H9 (cell line): Measurements from ENCODE around the gene IFI44. TPM values are rescaled to one million over a fixed set of nuclear protein-coding genes. Genes with fewer than 3 reads are reported as not detected.

ENCODE experiments used
- DNase-seq: peaks from one replicate; pipeline ENCODE4 v3.0.0-alpha.2; 2017
- H2AFZ ChIP-seq: one replicate; pipeline ENCODE4 v1.6.1; 2013; ENCODE audit warnings: mild to moderate bottlenecking, low read length, control low read depth, moderate library complexity
- H2AK5ac ChIP-seq: 2 replicates; pipeline ENCODE4 v1.6.1; 2013; ENCODE audit warnings: low read length, control low read depth, mixed read lengths; ENCODE audit not compliant: insufficient read length
- H2BK120ac ChIP-seq: one replicate; pipeline ENCODE4 v1.6.1; 2013; ENCODE audit warnings: low read depth, mild to moderate bottlenecking, low read length, control low read depth, inconsistent platforms; ENCODE audit not compliant: poor library complexity, severe bottlenecking
- H2BK12ac ChIP-seq: 2 replicates; pipeline ENCODE4 v1.6.1; 2013; ENCODE audit warnings: low read length, control low read depth, mixed read lengths, low read depth; ENCODE audit not compliant: insufficient read length
- H2BK15ac ChIP-seq: 2 replicates; pipeline ENCODE4 v1.6.1; 2013; ENCODE audit warnings: low read depth, low read length, control low read depth
- H2BK20ac ChIP-seq: one replicate; pipeline ENCODE4 v1.6.1; 2013; ENCODE audit warnings: low read depth, mild to moderate bottlenecking, low read length, control low read depth, inconsistent platforms; ENCODE audit not compliant: poor library complexity, severe bottlenecking
- H2BK5ac ChIP-seq: 2 replicates; pipeline ENCODE4 v1.6.1; 2013; ENCODE audit warnings: low read length, control low read depth, mixed read lengths; ENCODE audit not compliant: insufficient read length
- H3K14ac ChIP-seq: 2 replicates; pipeline ENCODE4 v1.6.1; 2013; ENCODE audit warnings: low read length, control low read depth; ENCODE audit not compliant: insufficient read depth
- H3K18ac ChIP-seq: 2 replicates; pipeline ENCODE4 v1.6.1; 2013; ENCODE audit warnings: low read depth, mild to moderate bottlenecking, mixed read lengths, low read length, control low read depth; ENCODE audit not compliant: insufficient read length
- H3K23ac ChIP-seq: 2 replicates; pipeline ENCODE4 v1.6.1; 2013; ENCODE audit warnings: low read length, control low read depth, mixed read lengths, low read depth; ENCODE audit not compliant: insufficient read length
- H3K23me2 ChIP-seq: 2 replicates; pipeline ENCODE4 v1.6.1; 2013; ENCODE audit warnings: low read depth, mild to moderate bottlenecking, mixed read lengths, low read length, control low read depth; ENCODE audit not compliant: insufficient read length, poor library complexity, severe bottlenecking
- H3K27ac ChIP-seq: 2 replicates; pipeline ENCODE4 v1.5.1; 2013; ENCODE audit warnings: low read length, control low read depth, mixed read lengths, low read depth; ENCODE audit not compliant: insufficient read length
- H3K27me3 ChIP-seq: 2 replicates; pipeline ENCODE4 v1.6.1; 2013; ENCODE audit warnings: low read length, control low read depth, inconsistent platforms; ENCODE audit not compliant: insufficient read depth
- H3K4ac ChIP-seq: 2 replicates; pipeline ENCODE4 v1.6.1; 2013; ENCODE audit warnings: low read depth, mild to moderate bottlenecking, control low read depth, inconsistent platforms, low read length, moderate library complexity
- H3K4me1 ChIP-seq: 2 replicates; pipeline ENCODE4 v1.6.1; 2013; ENCODE audit warnings: low read length, control low read depth, inconsistent platforms; ENCODE audit not compliant: insufficient read depth
- H3K4me2 ChIP-seq: 2 replicates; pipeline ENCODE4 v1.6.1; 2013; ENCODE audit warnings: low read length, control low read depth, mixed read lengths; ENCODE audit not compliant: insufficient read length, insufficient read depth
- H3K56ac ChIP-seq: 2 replicates; pipeline ENCODE4 v1.6.1; 2013; ENCODE audit warnings: low read depth, mild to moderate bottlenecking, mixed read lengths, low read length, control low read depth; ENCODE audit not compliant: insufficient read length
- H3K79me1 ChIP-seq: 2 replicates; pipeline ENCODE4 v1.6.1; 2013; ENCODE audit warnings: low read depth, mild to moderate bottlenecking, moderate library complexity, low read length, control low read depth, inconsistent platforms; ENCODE audit not compliant: insufficient read depth, poor library complexity, severe bottlenecking
- H3K79me2 ChIP-seq: 2 replicates; pipeline ENCODE4 v1.6.1; 2013; ENCODE audit warnings: low read length, control low read depth, inconsistent platforms; ENCODE audit not compliant: insufficient read depth
- H3K9ac ChIP-seq: 2 replicates; pipeline ENCODE4 v1.6.1; 2013; ENCODE audit warnings: low read length, control low read depth, mixed read lengths; ENCODE audit not compliant: insufficient read length; ENCODE audit errors: extremely low read depth
- H3K9me3 ChIP-seq: one replicate; pipeline ENCODE4 v1.6.1; 2013; ENCODE audit warnings: low read depth, low read length, inconsistent platforms; ENCODE audit not compliant: control insufficient read depth
- H3T11ph ChIP-seq: one replicate; pipeline ENCODE4 v1.6.1; 2013; ENCODE audit warnings: mild to moderate bottlenecking, low read length, control low read depth, inconsistent platforms
- H4K20me1 ChIP-seq: one replicate; pipeline ENCODE4 v1.6.1; 2013; ENCODE audit not compliant: control insufficient read depth, insufficient read length, insufficient read depth
- H4K5ac ChIP-seq: 2 replicates; pipeline ENCODE4 v1.6.1; 2013; ENCODE audit warnings: low read depth, mild to moderate bottlenecking, mixed read lengths, low read length, control low read depth; ENCODE audit not compliant: insufficient read length
- H4K8ac ChIP-seq: replicated peaks from 2 replicates; pipeline ENCODE4 v1.6.1; 2013; ENCODE audit warnings: low read length, control low read depth, mixed read lengths, low read depth; ENCODE audit not compliant: insufficient read length
- H4K91ac ChIP-seq: 2 replicates; pipeline ENCODE4 v1.6.1; 2013; ENCODE audit warnings: low read depth, mild to moderate bottlenecking, moderate library complexity, mixed read lengths, low read length, control low read depth; ENCODE audit not compliant: insufficient read length
- H3K27ac Mint-ChIP-seq, 3 experiments: 2 replicates in 2 of 3; 3 replicates in 1 of 3; pipeline ENCODE4 v1.8.0; 2020 to 2021; ENCODE audit warnings: mixed read lengths in 3 of 3, mild to moderate bottlenecking in 1 of 3, moderate library complexity in 1 of 3
- H3K27me3 Mint-ChIP-seq: 2 replicates; pipeline ENCODE4 v1.8.0; 2021; ENCODE audit warnings: low read depth, mild to moderate bottlenecking, moderate library complexity, mixed read lengths
- H3K36me3 Mint-ChIP-seq, 3 experiments: 2 replicates in 2 of 3; 3 replicates in 1 of 3; pipeline ENCODE4 v1.8.0; 2020 to 2021; ENCODE audit warnings: low read depth in 3 of 3, mixed read lengths in 3 of 3; ENCODE audit not compliant: insufficient read depth in 1 of 3
- H3K4me1 Mint-ChIP-seq, 2 experiments: 2 replicates each; pipeline ENCODE4 v1.8.0; 2020; ENCODE audit warnings: mixed read lengths in 2 of 2
- H3K4me3 Mint-ChIP-seq, 2 experiments: 2 replicates in 1 of 2; 3 replicates in 1 of 2; pipeline ENCODE4 v1.8.0; 2020 to 2021; ENCODE audit warnings: mild to moderate bottlenecking in 2 of 2, mixed read lengths in 2 of 2, moderate library complexity in 1 of 2
- H3K9me3 Mint-ChIP-seq, 2 experiments: 2 replicates in 1 of 2; 3 replicates in 1 of 2; pipeline ENCODE4 v1.8.0; 2020; ENCODE audit warnings: mild to moderate bottlenecking in 2 of 2, mixed read lengths in 2 of 2, moderate library complexity in 1 of 2
- CTCF ChIP-seq: fragments of 200-600 bp; sonication (generic); conservative IDR thresholded peaks from 3 replicates; pipeline ENCODE4 v1.8.0; 2021; ENCODE audit warnings: antibody characterized with exemption, mild to moderate bottlenecking
- WGBS: extraction: QIAGEN DNeasy Blood & Tissue Kit; methylation state at CpG from one replicate; pipeline ENCODE4 v1.1.7; 2013; ENCODE audit warnings: missing lambda C conversion rate, low lambda C conversion rate, mixed read lengths; ENCODE audit not compliant: insufficient read length; ENCODE audit errors: extremely low coverage; 5-methylcytosine and 5-hydroxymethylcytosine counted together
- total RNA-seq: library from RNA; stranded (reverse); gene quantifications from 2 replicates; pipeline ENCODE4 v1.2.1, GENCODE V29; 2021

IFI44 gene
- total RNA-seq, 1 experiment from 2014 or later, result not detected

DNA sequence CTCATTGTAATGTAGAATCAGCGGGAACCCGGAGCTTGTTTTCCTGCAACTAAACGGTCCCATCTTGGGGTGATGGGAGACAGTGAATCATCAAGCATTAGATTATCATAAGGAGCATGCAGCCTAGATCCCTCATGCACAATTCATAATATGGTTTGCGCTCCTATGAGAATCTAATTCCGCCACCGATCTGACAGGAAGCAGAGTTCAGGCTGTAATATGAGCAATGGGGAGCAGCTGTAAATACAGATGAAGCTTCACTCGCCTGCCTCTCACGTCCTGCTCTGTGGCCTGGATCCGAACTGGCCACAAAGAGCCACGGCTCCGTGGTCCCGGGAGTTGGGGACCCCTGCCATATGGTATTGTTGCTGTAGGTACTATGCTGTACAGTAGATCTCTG lies 1.6 kb downstream of the IFI44 start:
- H3K18ac ChIP-seq, result no peak overlapping the region
- no peak overlapping the region for H2BK20ac ChIP-seq
- H2BK12ac ChIP-seq, result no peak overlapping the region
- Mint-ChIP-seq H3K4me1 (peaks cover 2 to 3% of the 10 kb centered on the region in 2 experiments; a peak in 1 of 4 replicates), H3K4me3 (no peak overlapping the region), H3K36me3 (peaks cover 0 to 11% (median 2%) of the 10 kb centered on the region in 3 experiments; a peak in 3 of 7 replicates), H3K27ac (no peak overlapping the region), H3K27me3 (peaks cover 36% of the 10 kb centered on the region), H3K9me3 (peaks cover 15 to 19% of the 10 kb centered on the region in 2 experiments)
- H3K4ac ChIP-seq, result no peak overlapping the region
- H3K56ac ChIP-seq, result no peak overlapping the region
- WGBS, result no CpG with 5 or more reads among the region's 12 CpGs
- no peak overlapping the region for H2BK15ac ChIP-seq
- H2AK5ac ChIP-seq, result no peak overlapping the region
- H3K23ac ChIP-seq, result no peak overlapping the region
- H3K4me2 ChIP-seq, result no peak overlapping the region
- no peak overlapping the region for H2AFZ ChIP-seq
- H4K91ac ChIP-seq, result no peak overlapping the region
- no peaks in the 10 kb centered on the region for H3K79me2 ChIP-seq
- no peak overlapping the region for H2BK120ac ChIP-seq
- H3K27ac ChIP-seq, result no peak overlapping the region
- no peaks in the 10 kb centered on the region for H3K79me1 ChIP-seq
- H4K8ac ChIP-seq, result no peak overlapping the region
- no peaks in the 10 kb centered on the region for H4K20me1 ChIP-seq
- H2BK5ac ChIP-seq, result no peak overlapping the region
- no peaks in the 10 kb centered on the region for H3K23me2 ChIP-seq
- H3K27me3 ChIP-seq, result no peaks in the 10 kb centered on the region; the same call in 1 of the 2 replicates
- H4K5ac ChIP-seq, result no peak overlapping the region
- H3T11ph ChIP-seq, result no peak overlapping the region
- peaks cover 4% of the 10 kb centered on the region for H3K9me3 ChIP-seq
- TF ChIP-seq CTCF, result no peak
- DNase-seq, result no peak
- no peaks in the 10 kb centered on the region for H3K4me1 ChIP-seq
- H3K9ac ChIP-seq, result no peak overlapping the region
- no peak overlapping the region for H3K14ac ChIP-seq
